K562 (cell line): ENCODE results near the gene CD48. TPM values are rescaled to one million over a fixed set of nuclear protein-coding genes. Genes with fewer than 3 reads are reported as not detected.

Source experiments
- ATAC-seq: fragments of 200-7000 bp; cut with Tn5 transposase; 3 replicates; pipeline ENCODE4 v1.9.1; 2020; ENCODE audit warnings: moderate library complexity
- BruUV-seq: library from RNA; stranded (reverse); fragments of 400-500 nt; replicated peaks from 2 replicates; lab custom pipeline; 2021; lab: Mats Ljungman, UMichigan
- CTCF ChIA-PET: fragments of 300-600 bp; formaldehyde crosslinking; extraction: SDS; loops from one replicate; lab custom pipeline; 2021; ENCODE audit warnings: low intra/inter-chr PET ratio; lab: Yijun Ruan, JAX
- POLR2A ChIA-PET: fragments of 300-600, 350-650 bp; sonication (Branson Sonifier 250); formaldehyde crosslinking; extraction: SDS; loops from one replicate; lab custom pipeline; 2021; ENCODE audit warnings: antibody characterized with exemption, inconsistent platforms; lab: Yijun Ruan, JAX
- DNase-seq, 4 experiments: peaks; one replicate each; pipeline versions ENCODE4 v3.0.0 to v3.0.0-alpha.2; 2011 to 2018; ENCODE audit warnings: low spot score in 3 of 4, mixed read lengths in 3 of 4; ENCODE audit errors: extremely low read depth in 1 of 4
- FAIRE-seq: peaks from 2 replicates; lab custom pipeline; 2011; peaks lifted over from hg19 to GRCh38; lab: Jason Lieb, UNC
- H2AFZ ChIP-seq: 2 replicates; pipeline ENCODE4 v1.6.0; 2011; ENCODE audit warnings: low read depth, low read length, control low read depth, inconsistent platforms
- H3K27ac ChIP-seq: fragments of 200-600 bp; 3 replicates; pipeline ENCODE4 v1.8.0; 2011; ENCODE audit warnings: low read depth, mild to moderate bottlenecking, control low read depth, inconsistent platforms, low read length, moderate library complexity, mixed read lengths; ENCODE audit errors: extremely low read depth
- H3K27me3 ChIP-seq, 2 experiments: fragments of 300-600 bp in 1 of 2; 2 replicates in 1 of 2; 3 replicates in 1 of 2; pipeline versions ENCODE4 v1.6.0 to v1.8.0; 2011; ENCODE audit warnings: inconsistent platforms in 2 of 2, low read length in 2 of 2, mild to moderate bottlenecking in 1 of 2, mixed read lengths in 1 of 2, moderate library complexity in 1 of 2; ENCODE audit not compliant: control insufficient read depth in 2 of 2, insufficient read depth in 2 of 2
- H3K36me3 ChIP-seq: fragments of 300-600 bp; 3 replicates; pipeline ENCODE4 v1.8.0; 2011; ENCODE audit warnings: mild to moderate bottlenecking, low read length, inconsistent platforms; ENCODE audit not compliant: control insufficient read depth, insufficient read depth
- H3K4me1 ChIP-seq, 2 experiments: fragments of 200-600 bp in 1 of 2; replicated peaks in 1 of 2; 2 replicates in 1 of 2; 3 replicates in 1 of 2; pipeline versions ENCODE4 v1.5.1 to v1.8.0; 2011; ENCODE audit warnings: inconsistent platforms in 2 of 2, low read length in 2 of 2, mild to moderate bottlenecking in 1 of 2, mixed read lengths in 1 of 2, moderate library complexity in 1 of 2; ENCODE audit not compliant: control insufficient read depth in 2 of 2, insufficient read depth in 2 of 2
- H3K4me2 ChIP-seq: 2 replicates; pipeline ENCODE4 v1.6.1; 2011; ENCODE audit warnings: low read length, control low read depth, inconsistent platforms, mixed read lengths; ENCODE audit not compliant: insufficient read depth
- H3K4me3 ChIP-seq: fragments of 200-600 bp; sonication (generic), shearing (Covaris generic); 2 replicates; pipeline ENCODE4 v1.5.1; 2016; ENCODE audit warnings: control low read depth, inconsistent platforms
- H3K79me2 ChIP-seq: fragments of 200-600 bp; 3 replicates; pipeline ENCODE4 v1.8.0; 2011; ENCODE audit warnings: low read length, inconsistent platforms; ENCODE audit not compliant: control insufficient read depth, insufficient read depth
- H3K9ac ChIP-seq, 2 experiments: 2 replicates each; pipeline versions ENCODE4 v1.6.0 to v1.6.1; 2011; ENCODE audit warnings: low read depth in 2 of 2, low read length in 2 of 2, control low read depth in 1 of 2, inconsistent platforms in 1 of 2, mild to moderate bottlenecking in 1 of 2, mixed read lengths in 1 of 2; ENCODE audit not compliant: insufficient read depth in 1 of 2
- H3K9me1 ChIP-seq: one replicate; pipeline ENCODE4 v1.6.0; 2011; ENCODE audit warnings: inconsistent platforms, mild to moderate bottlenecking, low read length, moderate library complexity; ENCODE audit not compliant: control insufficient read depth, insufficient read depth
- H3K9me3 ChIP-seq: replicated peaks from 2 replicates; pipeline ENCODE4 v1.5.1; 2011; ENCODE audit warnings: low read depth, low read length, inconsistent platforms; ENCODE audit not compliant: control insufficient read depth, insufficient read depth
- H4K20me1 ChIP-seq: replicated peaks from 2 replicates; pipeline ENCODE4 v1.6.1; 2011; ENCODE audit warnings: low read length, inconsistent platforms, mixed read lengths; ENCODE audit not compliant: control insufficient read depth, insufficient read depth
- ATF1 ChIP-seq, 2 experiments: fragments of 450-650 bp in 1 of 2; IDR thresholded peaks; 2 replicates each; pipeline ENCODE4 v1.6.1; 2016; ENCODE audit warnings: missing compliant biosample characterization in 1 of 2, missing genetic modification characterization in 1 of 2
- HES1 ChIP-seq: fragments of 450-650 bp; IDR thresholded peaks from 2 replicates; pipeline ENCODE4 v1.6.1; 2016; ENCODE audit warnings: low read depth, mild to moderate bottlenecking, moderate library complexity
- L3MBTL2 ChIP-seq: fragments of 450-650 bp; IDR thresholded peaks from 2 replicates; pipeline ENCODE4 v1.6.1; 2016; ENCODE audit warnings: mild to moderate bottlenecking, moderate library complexity
- PPARD ChIP-seq: fragments of 250-450 bp; sonication (Bioruptor Pico); IDR thresholded peaks from 2 replicates; pipeline ENCODE4 v1.8.0; 2022; ENCODE audit warnings: inconsistent platforms, mild to moderate bottlenecking, moderate library complexity
- SPI1 ChIP-seq: IDR thresholded peaks from 2 replicates; pipeline ENCODE4 v1.6.1; 2011; ENCODE audit warnings: low read depth, low read length, control low read depth, borderline replicate concordance
- ZFP1 ChIP-seq: fragments of 450-650 bp; formaldehyde crosslinking; IDR thresholded peaks from 2 replicates; pipeline ENCODE4 v1.4.0; 2020; ENCODE audit warnings: mild to moderate bottlenecking, mixed read lengths
- WGBS: fragments of 100-300 bp; shearing (Covaris generic); methylation state at CpG from one replicate; pipeline ENCODE4 v1.1.6; 2016; ENCODE audit warnings: low coverage, mixed read lengths; ENCODE audit not compliant: insufficient coverage; ENCODE audit errors: missing lambda C conversion rate; 5-methylcytosine and 5-hydroxymethylcytosine counted together
- in situ Hi-C: fragments of 300-500 bp; cut with MboI; formaldehyde crosslinking; loops from 4 replicates; pipeline ENCODE4 v1.15.0; 2018; ENCODE audit warnings: inconsistent platforms, mixed read lengths
- intact Hi-C: fragments of 100-400 bp; cut with micrococcal nuclease; formaldehyde crosslinking; loops from 2 replicates; pipeline ENCODE4 v1.14.2; 2022
- polyA plus RNA-seq, 8 experiments: library from polyadenylated mRNA; depleted of rRNA in 4 of 8; stranded (reverse) in 5 of 8; unstranded in 3 of 8; fragments of >200 nt; fragmentation: Nextera tagmentation in 2 of 8; fragmentation: Illumina TruSeq in 1 of 8; extraction: Ambion mirVana in 2 of 8; extraction: Trizol in 1 of 8; gene quantifications; 2 replicates each; pipeline versions ENCODE4 v1.2.1 to v1.2.3, GENCODE V29; 2011 to 2014; ENCODE audit warnings: inconsistent platforms in 1 of 8, missing spikeins in 1 of 8
- total RNA-seq, 7 experiments: library from RNA; depleted of rRNA in 6 of 7; stranded (reverse); fragments of >200 nt in 6 of 7; fragmentation: Illumina TruSeq in 2 of 7; extraction: Trizol in 2 of 7; gene quantifications; 2 replicates each; pipeline versions ENCODE4 v1.2.1 to v1.2.3, GENCODE V29; 2011 to 2021; ENCODE audit warnings: low replicate concordance in 1 of 7

The CD48 gene
- total and polyA plus RNA-seq, 9 of the 15 experiments (the other 6 are each of a cell fraction or from before 2014, with no cell fraction given) = 0.10 to 0.42 (median 0.29) TPM; not detected in 3

- ATAC-seq (no peak), FAIRE-seq (no peak), DNase-seq (no peak)
- no peaks in the 10 kb centered on the region for H3K36me3 ChIP-seq
- peaks cover 4 to 11% of the 10 kb centered on the region in 2 experiments for H3K4me1 ChIP-seq
- no peak overlapping the region for H3K4me3 ChIP-seq
- no TSS peak for BruUV-seq
- no peaks in the 10 kb centered on the region for H3K9me1 ChIP-seq
- 62% methylated on average over 8 of the region's 8 CpGs for whole genome bisulfite sequencing
- intact Hi-C loops (loop anchor here (5.0 kb wide), 1 partner anchor 312 kb away; no protein-coding TSS in a partner anchor), in situ Hi-C loops (loop anchor here (5.0 kb wide), 1 partner anchor 248 kb away; no protein-coding TSS in a partner anchor)
- H2AFZ ChIP-seq = no peak overlapping the region
- ChIA-PET CTCF (interaction anchor here (2.5 kb wide), 1 partner anchor 87 kb away, joined by 9 read pairs; no protein-coding TSS in a partner anchor), POLR2A (no interaction called here)
- H4K20me1 ChIP-seq = peaks cover 5% of the 10 kb centered on the region; the same call in 1 of the 2 replicates
- TF ChIP-seq SPI1 = no peak
- no peak for TF ChIP-seq PPARD (CRISPR knock-in tag)
- TF ChIP-seq HES1 = no peak
- TF ChIP-seq ATF1 (CRISPR knock-in tag; IDR thresholded peaks at IDR 0.05) = no peak
- TF ChIP-seq ATF1 (tag; IDR thresholded peaks at IDR 0.05) = no peak
- no peak for TF ChIP-seq ZFP1 (CRISPR knock-in tag)
- no peak for TF ChIP-seq L3MBTL2
- no peaks in the 10 kb centered on the region for H3K9me3 ChIP-seq
- no peak overlapping the region for H3K9ac ChIP-seq
- no peak overlapping the region for H3K27ac ChIP-seq
- no peaks in the 10 kb centered on the region for H3K79me2 ChIP-seq
- no peak overlapping the region for H3K4me2 ChIP-seq
- H3K27me3 ChIP-seq = no peaks in the 10 kb centered on the region; a peak in 1 of 5 replicates
These were observed 31.2 kb downstream of the CD48 start for GRCh38 chr1:160680399-160680798.
